ENCODE measurements around the gene ADCY9.

GRCh38 chr16:4002121-4002520 is 114.1 kb downstream of the ADCY9 start:
- TF ChIP-seq CTCF (conservative IDR thresholded peaks at IDR 0.05): no peak
- no peak for TF ChIP-seq EZH2 (IDR thresholded peaks at IDR 0.05; ENCODE audit: low read depth)

Data from PC-9 (cell line).